ENCODE results near the gene JMJD7.

Gene JMJD7

DNA sequence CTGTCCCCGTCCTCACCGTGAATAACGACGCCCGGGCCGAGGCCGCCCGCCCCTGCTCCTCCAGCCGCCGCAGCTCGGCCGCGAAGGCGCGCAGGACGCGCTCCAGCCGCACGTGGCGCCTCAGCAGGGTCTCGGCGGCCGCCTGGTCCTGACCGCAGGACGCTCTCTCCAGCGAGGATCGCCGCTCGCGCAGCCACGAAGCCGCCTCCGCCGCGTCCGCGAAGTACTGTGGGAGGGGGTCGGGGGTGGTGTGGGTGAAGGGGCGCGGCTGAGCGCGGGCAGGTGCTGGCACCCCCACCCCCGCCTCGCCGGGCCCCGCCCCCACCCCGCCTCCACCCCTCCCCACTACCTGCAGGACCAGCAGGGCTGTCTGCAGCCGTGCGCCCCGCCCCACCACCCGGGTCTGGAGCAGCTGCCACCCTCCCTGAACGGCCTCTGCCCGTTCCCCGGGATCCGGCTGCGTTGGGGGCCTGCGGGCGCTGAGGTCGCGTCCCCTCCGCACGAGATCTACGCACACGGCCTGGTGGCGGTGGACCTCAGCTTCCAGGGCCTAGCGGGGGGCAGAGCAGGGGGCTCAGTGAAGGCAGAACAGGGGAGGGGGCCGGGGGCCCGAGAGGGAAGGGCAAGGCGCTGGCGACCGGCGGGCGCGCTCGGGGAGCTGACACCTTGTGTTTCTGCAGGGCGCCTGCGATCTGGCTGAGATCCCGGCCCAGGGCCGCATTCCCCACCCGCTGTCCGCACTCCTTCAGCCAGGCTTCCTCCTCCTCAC is 54.2 kb downstream of the JMJD7 start:
- no peak for TF ChIP-seq JUND (IDR thresholded peaks at IDR 0.05; ENCODE audit: low read depth)
- in situ Hi-C loops (cut with HindIII; ENCODE audit: low pct_unique_long_range_greater_than_20kb, low sequenced_read_pairs) = no loop called here
- no peak for DNase-seq (ENCODE audit: low read depth in 1 of 2, low spot score in 1 of 2)

DNA sequence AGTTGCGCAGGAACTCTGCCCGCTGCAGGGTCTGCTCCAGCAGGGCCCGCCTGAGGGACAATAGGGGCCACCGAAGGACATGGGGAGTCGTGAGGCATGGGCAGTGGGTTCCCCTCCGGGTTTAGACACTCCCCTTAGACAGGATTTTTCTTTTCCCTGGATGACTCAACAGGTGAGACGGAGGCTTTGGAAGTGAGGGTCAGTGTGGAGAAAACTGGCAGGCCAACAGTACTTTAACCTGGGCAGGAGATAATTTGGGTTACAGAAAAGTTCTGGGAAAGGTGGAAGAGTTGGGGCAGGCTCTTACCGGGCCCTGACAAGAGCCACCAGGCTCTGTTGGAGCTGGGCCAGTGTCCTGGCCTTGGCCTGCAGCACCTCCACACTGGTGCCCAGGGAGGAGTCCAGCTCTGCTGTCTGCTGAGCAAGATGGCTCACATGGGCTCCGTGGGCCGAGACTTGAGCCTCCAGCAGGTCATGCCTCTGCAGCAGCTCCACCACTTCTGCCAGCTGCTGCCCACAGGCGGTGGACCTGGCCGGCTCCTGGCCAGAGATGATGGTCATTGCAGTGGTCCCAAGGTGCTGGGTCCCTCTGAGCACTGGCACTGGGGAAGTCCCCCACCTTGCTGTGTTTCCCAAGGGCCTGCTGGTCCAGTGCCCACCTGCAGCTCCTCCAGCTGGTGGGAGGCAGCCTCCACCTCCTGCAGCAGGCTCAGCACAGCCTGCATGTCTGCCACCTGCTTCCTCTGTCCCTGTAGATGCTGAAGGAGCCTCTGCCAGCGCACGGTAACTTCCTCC is 55.0 kb downstream of the JMJD7 start:
- TF ChIP-seq JUND (IDR thresholded peaks at IDR 0.05; ENCODE audit: low read depth) = no peak
- no peak for DNase-seq (ENCODE audit: low read depth in 1 of 2, low spot score in 1 of 2)
- in situ Hi-C loops (cut with HindIII; ENCODE audit: low pct_unique_long_range_greater_than_20kb, low sequenced_read_pairs) = no loop called here

- in situ Hi-C loops (cut with HindIII; ENCODE audit: low pct_unique_long_range_greater_than_20kb, low sequenced_read_pairs) = no loop called here
- no peak for TF ChIP-seq JUND (IDR thresholded peaks at IDR 0.05; ENCODE audit: low read depth)
- no peak for DNase-seq (ENCODE audit: low read depth in 1 of 2, low spot score in 1 of 2)
Observed at GRCh38 chr15:41883484-41883825, 55.6 kb downstream of the JMJD7 start.

GRCh38 chr15:41884458-41884857 is 56.6 kb downstream of the JMJD7 start:
- DNase-seq (ENCODE audit: low read depth in 1 of 2, low spot score in 1 of 2) = no peak
- in situ Hi-C loops (cut with HindIII; ENCODE audit: low pct_unique_long_range_greater_than_20kb, low sequenced_read_pairs) = no loop called here
- no peak for TF ChIP-seq JUND (IDR thresholded peaks at IDR 0.05; ENCODE audit: low read depth)

GRCh38 chr15:41885321-41885720 is 57.4 kb downstream of the JMJD7 start:
- in situ Hi-C loops (cut with HindIII; ENCODE audit: low pct_unique_long_range_greater_than_20kb, low sequenced_read_pairs) = no loop called here
- TF ChIP-seq JUND (IDR thresholded peaks at IDR 0.05; ENCODE audit: low read depth) = no peak
- DNase-seq (ENCODE audit: low read depth in 1 of 2, low spot score in 1 of 2) = no peak

DNA sequence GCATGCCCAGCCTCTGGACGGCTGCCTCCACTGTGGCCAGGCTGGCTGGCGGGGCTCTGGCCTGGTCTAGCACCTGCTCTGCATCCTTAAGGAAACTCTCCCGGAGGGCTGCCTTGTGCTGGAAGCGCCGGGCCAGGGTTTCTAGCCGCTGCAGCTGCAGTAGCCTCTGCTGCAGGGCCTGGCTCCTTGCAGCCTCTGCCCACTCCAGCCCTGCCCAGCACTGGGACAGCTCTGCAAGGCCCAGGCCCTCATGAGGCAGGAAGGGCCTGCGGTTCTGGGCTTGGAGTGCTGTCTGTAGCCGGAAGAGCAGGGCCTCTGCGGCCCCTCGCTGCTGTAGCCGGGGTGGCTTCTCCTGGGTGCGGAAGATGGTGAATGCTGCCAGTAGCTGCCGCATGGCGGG is 57.9 kb downstream of the JMJD7 start:
- in situ Hi-C loops (cut with HindIII; ENCODE audit: low pct_unique_long_range_greater_than_20kb, low sequenced_read_pairs) = no loop called here
- no peak for DNase-seq (ENCODE audit: low read depth in 1 of 2, low spot score in 1 of 2)
- TF ChIP-seq JUND (IDR thresholded peaks at IDR 0.05; ENCODE audit: low read depth) = no peak

GRCh38 chr15:41886741-41887140 is 58.8 kb downstream of the JMJD7 start:
- DNase-seq (ENCODE audit: low read depth in 1 of 2, low spot score in 1 of 2) = no peak
- in situ Hi-C loops (cut with HindIII; ENCODE audit: low pct_unique_long_range_greater_than_20kb, low sequenced_read_pairs) = no loop called here
- TF ChIP-seq JUND (IDR thresholded peaks at IDR 0.05; ENCODE audit: low read depth) = no peak

DNA sequence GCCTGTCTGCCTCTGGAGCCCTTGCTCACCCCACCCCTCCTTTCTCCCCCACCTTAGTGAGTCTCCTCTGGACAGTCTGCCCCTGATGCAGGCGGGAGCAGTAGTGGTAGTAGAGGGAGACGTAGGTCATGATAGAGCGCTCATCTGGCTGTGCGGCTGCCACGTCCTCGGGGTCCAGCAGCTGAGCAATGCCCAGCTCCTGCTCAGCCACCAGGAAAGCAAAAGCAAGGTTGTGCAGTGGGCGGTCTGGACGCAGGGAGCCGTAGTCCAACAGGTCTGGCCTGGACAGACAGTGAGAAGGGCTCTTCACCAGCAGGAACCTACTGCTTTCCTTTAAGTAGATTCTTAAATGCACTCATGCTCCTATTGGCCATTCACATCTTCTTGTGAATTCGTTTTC is 59.3 kb downstream of the JMJD7 start:
- no peak for DNase-seq (ENCODE audit: low read depth in 1 of 2, low spot score in 1 of 2)
- in situ Hi-C loops (cut with HindIII; ENCODE audit: low pct_unique_long_range_greater_than_20kb, low sequenced_read_pairs) = no loop called here
- TF ChIP-seq JUND (IDR thresholded peaks at IDR 0.05; ENCODE audit: low read depth) = no peak

Data from T47D (cell line).